Measurements from ENCODE around the gene TMEM17.

GRCh38 chr2:62536873-62537547 is 31.0 kb upstream of the TMEM17 start:
- TF ChIP-seq, protein P1, sequence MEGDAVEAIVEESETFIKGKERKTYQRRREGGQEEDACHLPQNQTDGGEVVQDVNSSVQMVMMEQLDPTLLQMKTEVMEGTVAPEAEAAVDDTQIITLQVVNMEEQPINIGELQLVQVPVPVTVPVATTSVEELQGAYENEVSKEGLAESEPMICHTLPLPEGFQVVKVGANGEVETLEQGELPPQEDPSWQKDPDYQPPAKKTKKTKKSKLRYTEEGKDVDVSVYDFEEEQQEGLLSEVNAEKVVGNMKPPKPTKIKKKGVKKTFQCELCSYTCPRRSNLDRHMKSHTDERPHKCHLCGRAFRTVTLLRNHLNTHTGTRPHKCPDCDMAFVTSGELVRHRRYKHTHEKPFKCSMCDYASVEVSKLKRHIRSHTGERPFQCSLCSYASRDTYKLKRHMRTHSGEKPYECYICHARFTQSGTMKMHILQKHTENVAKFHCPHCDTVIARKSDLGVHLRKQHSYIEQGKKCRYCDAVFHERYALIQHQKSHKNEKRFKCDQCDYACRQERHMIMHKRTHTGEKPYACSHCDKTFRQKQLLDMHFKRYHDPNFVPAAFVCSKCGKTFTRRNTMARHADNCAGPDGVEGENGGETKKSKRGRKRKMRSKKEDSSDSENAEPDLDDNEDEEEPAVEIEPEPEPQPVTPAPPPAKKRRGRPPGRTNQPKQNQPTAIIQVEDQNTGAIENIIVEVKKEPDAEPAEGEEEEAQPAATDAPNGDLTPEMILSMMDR (IDR thresholded peaks at IDR 0.05) = no peak
- no peak for TF ChIP-seq POLR2A (IDR thresholded peaks at IDR 0.05)

Data from thyroid gland (tissue), 4 donors.